IgD-negative memory B cell (primary cell): ENCODE measurements around the gene SNCAIP. TPM values are rescaled to one million over a fixed set of nuclear protein-coding genes. Genes with fewer than 3 reads are reported as not detected.
"Not testable (repeated sequence)": the region's sequence is repeated elsewhere in the genome, so short reads cannot be mapped to it uniquely, and the experiment has no call there.

Source experiments
- H3K27ac Mint-ChIP-seq, 3 donors: one replicate each; pipeline ENCODE4 v1.8.0; 2020 to 2022; ENCODE audit warnings: mild to moderate bottlenecking in 3 of 3, mixed read lengths in 3 of 3, moderate library complexity in 1 of 3
- H3K27me3 Mint-ChIP-seq: one replicate; pipeline ENCODE4 v1.8.0; 2021; ENCODE audit warnings: mixed read lengths
- H3K36me3 Mint-ChIP-seq: one replicate; pipeline ENCODE4 v1.8.0; 2020; ENCODE audit warnings: mild to moderate bottlenecking, mixed read lengths
- H3K4me1 Mint-ChIP-seq, 3 donors: one replicate each; pipeline ENCODE4 v1.8.0; 2020 to 2022; ENCODE audit warnings: mixed read lengths in 3 of 3, mild to moderate bottlenecking in 1 of 3
- H3K4me3 Mint-ChIP-seq, 4 donors: one replicate each; pipeline ENCODE4 v1.8.0; 2020 to 2022; ENCODE audit warnings: mild to moderate bottlenecking in 4 of 4, mixed read lengths in 4 of 4, moderate library complexity in 3 of 4
- H3K9me3 Mint-ChIP-seq, 3 donors: one replicate each; pipeline ENCODE4 v1.8.0; 2020 to 2021; ENCODE audit warnings: mixed read lengths in 3 of 3, mild to moderate bottlenecking in 1 of 3
- polyA plus RNA-seq: library from polyadenylated mRNA; unstranded; fragments of 300-500 nt; fragmentation: Illumina TruSeq; gene quantifications from one replicate; pipeline ENCODE4 v1.2.3, GENCODE V29; 2021

Gene SNCAIP
- polyA plus RNA-seq, 1 donor from 2014 or later: not detected

DNA sequence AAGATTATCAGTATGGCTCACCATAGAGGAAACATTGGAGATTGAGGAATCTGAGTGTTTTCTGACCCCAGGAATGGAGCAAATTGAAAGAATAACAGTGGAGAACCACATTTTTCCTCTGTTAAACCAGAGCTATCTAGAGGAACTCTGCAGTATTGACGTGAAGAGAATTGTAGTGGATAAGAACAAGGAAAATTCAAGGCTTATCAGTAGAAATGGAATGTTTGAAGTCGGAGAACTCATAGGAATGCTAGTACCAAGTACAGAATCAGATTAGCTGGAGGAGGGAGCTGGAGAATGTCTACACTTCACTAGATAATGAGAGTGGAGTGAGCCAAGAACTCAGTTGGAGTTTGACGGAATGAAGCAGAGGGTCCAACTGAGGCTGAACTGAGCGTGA is 50.3 kb downstream of the SNCAIP start:
- H3K27me3 Mint-ChIP-seq: no peaks in the 10 kb centered on the region
- H3K4me1 Mint-ChIP-seq: no peaks in the 10 kb centered on the region
- H3K9me3 Mint-ChIP-seq: no peaks in the 10 kb centered on the region
- no peak overlapping the region for H3K4me3 Mint-ChIP-seq
- H3K36me3 Mint-ChIP-seq: no peaks in the 10 kb centered on the region
- no peak overlapping the region for H3K27ac Mint-ChIP-seq

DNA sequence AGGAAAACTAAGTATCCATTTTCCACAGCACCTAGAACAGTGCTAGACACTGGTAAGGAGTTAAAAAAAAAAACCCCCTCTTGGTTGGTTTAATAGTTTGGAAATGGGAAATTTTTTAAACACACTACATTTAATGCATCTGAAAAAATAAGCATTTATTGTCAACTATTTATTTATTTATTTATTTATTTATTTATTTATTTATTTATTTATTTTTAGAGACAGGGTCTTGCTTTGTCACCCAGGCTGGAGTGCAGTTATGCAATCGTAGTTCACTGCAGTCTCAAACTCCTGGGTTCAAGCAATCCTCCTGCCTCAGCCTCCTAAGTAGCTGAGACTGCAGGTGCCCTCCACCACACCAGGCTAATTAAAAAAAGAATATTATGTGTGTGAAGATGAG is 51.6 kb downstream of the SNCAIP start:
- Mint-ChIP-seq H3K27me3 (no peaks in the 10 kb centered on the region), H3K4me1 (no peaks in the 10 kb centered on the region), H3K4me3 (no peak overlapping the region), H3K27ac (no peak overlapping the region), H3K36me3 (no peaks in the 10 kb centered on the region), H3K9me3 (no peaks in the 10 kb centered on the region)

DNA sequence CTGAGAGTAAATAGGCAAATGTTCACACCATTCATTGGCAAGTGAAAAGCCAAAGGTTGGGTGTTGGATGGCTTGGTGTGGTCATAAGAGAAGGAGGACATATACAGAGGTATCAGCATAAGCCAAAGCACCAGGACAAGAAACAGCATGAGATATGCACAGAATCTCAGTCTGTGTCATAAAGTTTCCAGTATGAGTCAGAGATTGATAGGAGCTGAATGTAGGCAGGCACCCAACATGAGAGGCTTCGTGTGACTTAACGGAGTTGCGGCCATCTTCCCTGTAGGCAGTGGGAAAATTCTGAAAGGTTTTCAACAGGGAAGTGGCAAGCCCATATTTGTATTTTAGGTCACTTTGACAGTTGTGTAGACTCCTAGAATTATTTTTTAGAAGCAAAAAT is 54.5 kb downstream of the SNCAIP start:
- no peak overlapping the region for H3K27ac Mint-ChIP-seq
- no peak overlapping the region for H3K4me3 Mint-ChIP-seq
- H3K27me3 Mint-ChIP-seq: no peaks in the 10 kb centered on the region
- no peaks in the 10 kb centered on the region for H3K9me3 Mint-ChIP-seq
- no peaks in the 10 kb centered on the region for H3K4me1 Mint-ChIP-seq
- H3K36me3 Mint-ChIP-seq: no peaks in the 10 kb centered on the region

DNA sequence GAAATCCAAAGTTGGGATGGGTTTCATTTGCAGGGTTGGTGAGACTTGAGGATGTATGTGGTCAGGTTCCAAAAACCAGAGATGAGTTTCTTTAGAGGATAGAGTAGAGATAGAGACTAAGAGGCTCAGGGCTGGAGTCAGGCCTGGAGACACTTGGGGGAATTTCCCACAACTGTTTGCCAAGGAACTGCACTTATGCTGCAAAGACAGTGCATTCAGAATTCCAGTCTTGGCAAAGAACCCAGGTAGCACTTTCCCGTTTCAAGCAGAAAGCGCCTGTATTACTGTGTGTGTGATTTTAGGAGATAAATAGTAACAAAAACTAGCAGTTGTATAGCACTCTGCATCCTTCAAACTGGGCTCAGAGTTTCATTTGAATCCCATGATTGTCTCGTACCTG is 55.4 kb downstream of the SNCAIP start:
- no peaks in the 10 kb centered on the region for H3K27me3 Mint-ChIP-seq
- no peaks in the 10 kb centered on the region for H3K36me3 Mint-ChIP-seq
- H3K27ac Mint-ChIP-seq: no peak overlapping the region
- H3K4me3 Mint-ChIP-seq: no peak overlapping the region
- no peaks in the 10 kb centered on the region for H3K9me3 Mint-ChIP-seq
- no peaks in the 10 kb centered on the region for H3K4me1 Mint-ChIP-seq

DNA sequence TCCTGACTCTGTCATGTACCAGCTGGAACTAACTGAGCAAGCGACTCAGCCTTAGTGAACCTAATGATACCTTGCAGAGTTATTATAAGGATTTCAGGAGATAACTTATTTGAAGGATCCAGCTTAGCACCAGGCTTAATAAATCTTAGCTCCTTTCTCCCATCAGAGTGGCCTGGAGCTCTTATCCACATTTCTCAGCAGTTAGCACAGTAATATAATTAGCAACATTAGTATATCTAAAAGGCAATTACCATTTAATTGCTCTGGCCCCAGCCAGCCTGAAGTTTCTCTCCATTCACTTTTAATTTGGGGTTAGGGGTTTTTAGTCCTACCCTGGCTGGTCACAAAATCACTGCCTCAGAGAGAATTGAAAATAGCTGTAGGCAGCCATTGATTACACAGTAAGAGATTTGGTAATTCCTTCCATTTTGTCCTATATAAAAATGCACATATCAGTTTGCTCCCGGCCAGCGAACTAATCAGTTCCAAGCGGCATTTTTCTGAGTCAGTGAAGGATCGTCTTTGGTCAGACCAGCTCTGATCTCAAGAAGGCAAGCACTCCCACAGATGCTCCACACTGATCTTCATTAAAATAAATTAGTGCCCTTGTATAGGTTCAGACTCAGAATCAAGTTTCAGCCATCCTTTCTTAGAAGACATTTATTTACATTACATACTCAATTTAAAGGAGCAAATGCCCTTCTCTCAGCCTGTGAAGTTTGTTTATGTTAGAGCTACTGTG is 56.6 kb downstream of the SNCAIP start:
- Mint-ChIP-seq H3K27me3 (no peaks in the 10 kb centered on the region), H3K36me3 (no peaks in the 10 kb centered on the region), H3K9me3 (no peaks in the 10 kb centered on the region), H3K4me1 (no peaks in the 10 kb centered on the region), H3K4me3 (no peak overlapping the region), H3K27ac (no peak overlapping the region)

DNA sequence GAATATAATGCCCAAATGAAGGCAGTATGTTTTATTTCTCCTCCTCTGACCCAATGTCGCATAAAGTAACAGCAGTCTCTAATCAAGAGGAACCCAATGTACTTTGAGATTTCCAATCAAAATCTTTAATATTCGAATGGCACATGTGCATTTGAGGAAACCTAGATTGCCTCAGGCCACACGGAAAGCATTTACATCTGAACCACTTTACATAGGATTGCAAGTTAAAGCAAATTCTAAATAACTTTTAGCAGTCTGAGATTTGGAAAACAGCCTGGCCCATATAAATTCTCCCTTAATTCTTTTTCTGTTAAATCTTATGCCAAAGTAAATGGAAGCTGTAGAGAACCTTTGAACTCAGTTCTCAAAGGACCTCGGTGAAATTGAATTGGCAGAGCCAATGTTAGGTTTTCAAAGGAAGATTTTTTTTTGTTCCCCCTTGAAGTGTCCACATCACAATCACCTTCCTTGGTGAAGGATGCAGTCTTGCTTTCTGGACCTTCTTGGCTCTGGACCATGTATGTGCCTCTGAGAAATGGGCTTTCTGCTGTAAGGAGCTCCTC is 57.3 kb downstream of the SNCAIP start:
- H3K4me1 Mint-ChIP-seq: no peaks in the 10 kb centered on the region
- no peaks in the 10 kb centered on the region for H3K36me3 Mint-ChIP-seq
- no peaks in the 10 kb centered on the region for H3K27me3 Mint-ChIP-seq
- H3K27ac Mint-ChIP-seq: no peak overlapping the region
- H3K9me3 Mint-ChIP-seq: no peaks in the 10 kb centered on the region
- no peak overlapping the region for H3K4me3 Mint-ChIP-seq

DNA sequence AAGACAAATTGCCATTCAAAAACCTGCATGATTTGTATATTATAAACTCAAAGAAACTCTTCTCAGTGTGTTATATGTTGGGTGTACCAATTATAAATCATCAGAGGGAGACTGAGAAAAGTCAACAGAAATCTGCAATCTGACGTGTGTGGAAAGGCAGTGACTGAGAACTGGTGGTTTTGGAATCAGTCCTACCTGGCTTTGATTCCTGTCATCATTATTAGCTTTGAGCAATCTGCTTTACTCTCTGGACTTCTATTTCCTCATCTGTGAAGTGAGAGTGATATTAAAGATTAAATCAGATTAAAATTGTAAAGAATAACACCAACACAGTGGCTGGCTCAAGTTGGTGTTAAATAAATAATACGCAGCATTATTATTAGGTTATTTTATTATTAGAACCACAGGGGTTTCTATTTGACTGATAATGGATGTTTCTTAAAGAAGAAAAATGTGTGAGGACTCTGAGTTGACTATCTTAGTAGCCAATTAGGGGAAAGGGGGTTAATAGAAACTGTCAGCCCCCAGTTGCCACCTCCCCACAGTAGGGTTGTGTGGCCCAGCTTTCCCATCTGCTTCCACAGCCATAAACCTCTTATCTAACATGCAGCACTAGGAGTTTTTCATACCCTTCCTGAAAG is 59.6 kb downstream of the SNCAIP start:
- H3K27ac Mint-ChIP-seq: no peak overlapping the region

DNA sequence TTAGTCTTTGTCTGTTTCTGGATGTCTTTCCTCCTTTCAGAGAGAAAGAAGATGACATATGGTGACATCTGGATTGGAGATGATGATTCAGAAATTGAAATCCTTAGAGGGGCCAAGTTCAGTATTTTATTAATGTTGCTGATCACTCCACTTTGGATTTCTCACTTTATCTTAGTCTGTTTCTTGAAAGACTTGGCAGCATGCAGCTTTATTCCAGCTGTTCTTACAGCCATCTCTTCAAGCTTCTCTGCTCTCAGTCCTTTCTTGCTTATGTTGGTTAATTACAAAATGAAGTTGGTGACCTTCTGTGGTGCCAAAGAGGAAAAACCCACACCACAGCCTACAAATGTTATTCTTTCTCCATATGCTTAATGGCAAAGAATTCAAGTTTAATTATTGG is 62.1 kb downstream of the SNCAIP start:
- Mint-ChIP-seq H3K4me1 (no peaks in the 10 kb centered on the region), H3K27ac (no peak overlapping the region), H3K4me3 (no peak overlapping the region), H3K27me3 (no peaks in the 10 kb centered on the region), H3K9me3 (no peaks in the 10 kb centered on the region), H3K36me3 (no peaks in the 10 kb centered on the region)

More for the DNA sequence above, 59.6 kb downstream of the SNCAIP start:
- H3K9me3 Mint-ChIP-seq: no peaks in the 10 kb centered on the region
- no peak overlapping the region for H3K4me3 Mint-ChIP-seq
- no peaks in the 10 kb centered on the region for H3K4me1 Mint-ChIP-seq
- no peaks in the 10 kb centered on the region for H3K36me3 Mint-ChIP-seq
- H3K27me3 Mint-ChIP-seq: no peaks in the 10 kb centered on the region

DNA sequence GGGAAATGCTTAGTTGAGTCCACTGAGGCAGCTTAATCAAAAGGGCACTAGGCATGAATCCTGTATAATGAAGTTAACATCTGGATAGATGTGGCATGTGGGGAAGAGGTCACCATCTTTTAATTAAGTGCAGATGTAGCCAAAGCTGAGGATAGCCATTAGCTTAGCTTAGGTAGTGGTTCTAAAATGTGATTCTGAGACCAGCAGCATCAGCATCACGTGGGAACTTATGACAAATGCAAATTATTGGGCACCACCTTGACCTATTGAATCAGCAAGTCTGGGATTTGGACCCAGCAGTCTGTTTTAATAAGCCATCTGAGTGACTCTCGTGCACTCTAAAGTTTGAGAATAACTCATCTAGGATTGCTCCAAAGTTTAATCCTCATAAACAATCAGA is 63.8 kb downstream of the SNCAIP start:
- H3K4me3 Mint-ChIP-seq: no peak overlapping the region
- no peaks in the 10 kb centered on the region for H3K27me3 Mint-ChIP-seq
- no peaks in the 10 kb centered on the region for H3K9me3 Mint-ChIP-seq
- H3K4me1 Mint-ChIP-seq: no peaks in the 10 kb centered on the region
- no peaks in the 10 kb centered on the region for H3K36me3 Mint-ChIP-seq
- H3K27ac Mint-ChIP-seq: no peak overlapping the region

DNA sequence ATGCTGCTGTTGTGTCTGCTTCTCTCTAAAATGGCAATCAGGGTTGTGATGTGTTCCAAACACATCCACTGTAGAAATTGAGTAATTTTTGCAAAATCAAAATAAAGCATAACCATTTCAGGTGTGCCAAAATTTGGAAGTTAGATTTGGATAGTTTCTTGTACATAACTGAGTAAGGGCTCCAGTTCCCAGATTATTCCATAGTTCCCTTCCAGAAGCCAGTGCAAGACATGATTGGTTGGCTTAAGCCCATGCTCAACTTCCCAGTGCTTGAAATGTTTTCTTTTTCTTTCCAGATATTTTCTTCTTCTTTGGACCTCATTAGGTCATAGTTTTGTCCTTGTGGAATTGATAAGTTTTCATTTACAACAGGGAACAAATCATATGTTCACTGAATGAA is 64.2 kb downstream of the SNCAIP start:
- H3K27ac Mint-ChIP-seq: no peak overlapping the region
- no peak overlapping the region for H3K4me3 Mint-ChIP-seq
- no peaks in the 10 kb centered on the region for H3K36me3 Mint-ChIP-seq
- H3K27me3 Mint-ChIP-seq: no peaks in the 10 kb centered on the region
- no peaks in the 10 kb centered on the region for H3K4me1 Mint-ChIP-seq
- no peaks in the 10 kb centered on the region for H3K9me3 Mint-ChIP-seq

DNA sequence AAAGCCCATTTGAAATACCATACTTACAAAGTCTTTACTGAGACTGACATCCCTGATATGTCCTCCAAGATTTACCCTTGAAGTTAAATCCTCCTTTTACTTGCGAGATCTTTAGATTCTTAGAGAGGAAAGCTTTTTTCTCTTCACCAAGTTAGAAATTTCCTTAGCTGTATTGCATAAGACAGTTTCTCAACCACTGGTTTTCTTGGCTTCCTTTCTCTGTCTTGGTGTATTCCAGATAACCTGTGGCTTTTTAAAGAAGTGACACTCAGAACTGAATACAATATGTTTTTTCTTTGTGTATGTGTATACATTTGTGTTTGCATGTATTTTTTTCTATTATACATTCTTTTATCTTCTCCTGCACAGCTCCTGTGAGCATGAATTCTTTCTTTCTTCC is 65.0 kb downstream of the SNCAIP start:
- Mint-ChIP-seq H3K4me1 (no peaks in the 10 kb centered on the region), H3K27ac (no peak overlapping the region), H3K36me3 (no peaks in the 10 kb centered on the region), H3K4me3 (no peak overlapping the region), H3K9me3 (peaks cover 0 to 2% (median 0%) of the 10 kb centered on the region in 3 donors), H3K27me3 (no peaks in the 10 kb centered on the region)

DNA sequence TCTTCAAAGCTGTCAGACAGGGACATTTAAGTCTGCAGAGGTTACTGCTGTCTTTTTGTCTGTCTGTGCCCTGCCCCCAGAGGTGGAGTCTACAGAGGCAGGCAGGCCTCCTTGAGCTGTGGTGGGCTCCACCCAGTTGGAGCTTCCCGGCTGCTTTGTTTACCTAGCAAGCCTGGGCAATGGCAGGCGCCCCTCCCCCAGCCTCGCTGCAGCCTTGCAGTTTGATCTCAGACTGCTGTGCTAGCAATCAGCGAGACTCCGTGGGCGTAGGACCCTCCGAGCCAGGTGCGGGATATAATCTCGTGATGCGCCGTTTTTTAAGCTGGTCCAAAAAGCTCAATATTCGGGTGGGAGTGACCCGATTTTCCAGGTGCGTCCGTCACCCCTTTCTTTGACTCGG is 70.9 kb downstream of the SNCAIP start:
- H3K27ac Mint-ChIP-seq: peak overlapping the region in 1 of 3 donors; percentile 50
- not testable (repeated sequence) for H3K4me3 Mint-ChIP-seq, H3K36me3 Mint-ChIP-seq, H3K4me1 Mint-ChIP-seq, H3K27me3 Mint-ChIP-seq, H3K9me3 Mint-ChIP-seq

DNA sequence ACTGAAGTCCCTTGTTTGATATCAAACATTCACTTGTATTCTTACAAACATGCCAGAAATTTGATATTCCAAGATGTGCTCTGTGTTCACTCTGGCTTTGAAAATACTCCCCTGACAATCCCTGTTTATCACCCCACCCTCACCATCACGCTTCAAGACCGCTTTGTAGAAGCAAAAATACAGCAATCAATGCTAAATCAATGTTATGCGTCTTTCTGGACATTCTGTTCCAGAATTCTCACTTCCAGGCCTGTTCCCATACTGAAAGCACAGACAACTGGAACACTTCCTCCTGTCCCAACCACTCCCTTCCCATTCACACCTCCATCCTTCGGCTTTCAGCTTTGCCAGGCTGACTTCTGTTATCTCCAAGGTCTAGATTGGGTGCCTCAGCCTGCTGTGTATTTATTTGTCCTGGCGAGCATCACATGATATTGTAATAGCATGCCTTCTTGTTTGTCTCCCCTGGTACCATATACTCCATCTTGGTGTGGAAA is 72.8 kb downstream of the SNCAIP start:
- Mint-ChIP-seq H3K4me3 (no peak overlapping the region), H3K36me3 (peaks cover 4% of the 10 kb centered on the region), H3K27me3 (peaks cover 5% of the 10 kb centered on the region), H3K27ac (no peak overlapping the region), H3K4me1 (no peaks in the 10 kb centered on the region), H3K9me3 (peaks cover 0 to 2% (median 0%) of the 10 kb centered on the region in 3 donors)

DNA sequence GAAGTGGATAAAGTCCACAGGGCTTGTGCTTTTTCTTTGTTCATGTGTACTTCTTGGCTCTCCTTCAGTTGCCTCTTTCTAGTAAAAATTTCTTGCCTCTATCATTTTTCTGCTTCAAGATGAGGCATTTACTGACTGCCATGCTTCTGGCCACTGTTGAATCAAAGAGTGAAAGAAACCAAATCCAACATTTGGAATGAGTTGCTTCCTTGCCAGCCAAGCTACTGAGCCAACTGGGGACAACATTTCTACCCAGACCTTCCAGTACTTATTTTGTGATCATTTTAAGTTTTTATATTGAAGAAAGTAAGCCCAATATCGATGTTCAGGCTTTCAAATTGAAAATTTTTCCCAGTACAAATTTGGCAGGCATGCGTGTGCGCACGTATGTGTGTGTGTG is 73.2 kb downstream of the SNCAIP start:
- Mint-ChIP-seq H3K4me1 (no peaks in the 10 kb centered on the region), H3K9me3 (peaks cover 0 to 2% (median 0%) of the 10 kb centered on the region in 3 donors), H3K4me3 (no peak overlapping the region), H3K27ac (no peak overlapping the region), H3K27me3 (peaks cover 5% of the 10 kb centered on the region), H3K36me3 (peaks cover 4% of the 10 kb centered on the region)

DNA sequence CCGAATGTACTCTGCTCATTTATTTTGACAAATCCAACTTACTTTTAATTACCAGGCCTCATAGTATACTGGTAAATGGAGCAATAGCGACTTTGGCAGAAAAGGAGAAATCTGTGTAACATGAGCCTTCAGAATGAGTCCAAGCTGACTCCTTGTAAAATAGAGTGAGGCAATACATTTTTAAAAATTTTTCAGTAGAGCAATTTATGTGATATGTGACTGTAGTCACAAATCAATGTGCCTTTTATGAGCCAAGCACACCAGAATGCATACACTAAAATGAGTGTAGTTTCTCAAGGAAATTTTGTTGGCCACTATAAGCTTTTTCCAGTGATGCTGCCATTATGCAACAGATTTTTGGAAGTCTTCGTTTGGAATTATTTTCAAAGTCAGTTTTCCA is 73.8 kb downstream of the SNCAIP start:
- no peak overlapping the region for H3K27ac Mint-ChIP-seq
- H3K4me3 Mint-ChIP-seq: no peak overlapping the region
- peaks cover 4% of the 10 kb centered on the region for H3K36me3 Mint-ChIP-seq
- H3K27me3 Mint-ChIP-seq: peaks cover 5% of the 10 kb centered on the region
- H3K9me3 Mint-ChIP-seq: peaks cover 0 to 2% (median 0%) of the 10 kb centered on the region in 3 donors
- no peaks in the 10 kb centered on the region for H3K4me1 Mint-ChIP-seq

DNA sequence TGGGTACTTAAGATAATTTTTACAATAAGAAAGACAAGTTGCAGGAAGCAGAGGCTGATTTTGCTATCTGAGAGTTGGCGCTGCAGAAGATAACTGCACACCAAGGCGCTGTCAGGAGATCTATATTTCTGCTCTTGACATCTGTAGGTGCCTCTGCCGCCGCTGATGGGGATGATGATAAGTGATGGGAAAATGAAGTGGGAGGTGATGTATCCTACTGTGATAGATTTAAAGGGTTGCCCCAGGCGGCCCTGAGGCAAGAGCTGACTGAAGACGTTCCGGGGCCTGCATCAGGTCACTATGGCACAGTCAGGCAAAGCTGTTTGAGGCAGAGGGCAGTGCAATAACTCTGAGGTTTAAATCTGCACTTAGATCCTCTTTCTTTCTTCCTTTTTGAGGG is 78.1 kb downstream of the SNCAIP start:
- no peak overlapping the region for H3K27ac Mint-ChIP-seq
- H3K27me3 Mint-ChIP-seq: peaks cover 3% of the 10 kb centered on the region
- peaks cover 4% of the 10 kb centered on the region for H3K36me3 Mint-ChIP-seq
- no peaks in the 10 kb centered on the region for H3K4me1 Mint-ChIP-seq
- no peak overlapping the region for H3K4me3 Mint-ChIP-seq
- peaks cover 0 to 2% (median 0%) of the 10 kb centered on the region in 3 donors for H3K9me3 Mint-ChIP-seq
